Gastroesophageal sphincter (tissue), 3 donors: ENCODE measurements around the gene NACA2.

Experiments used
- CTCF ChIP-seq, 4 experiments: fragments of 200-600 bp in 2 of 4; fragments of 450-650 bp in 2 of 4; sonication (generic) in 1 of 4; IDR thresholded peaks; one replicate each; pipeline ENCODE4 v1.5.1; 2017 to 2019; ENCODE audit warnings: antibody characterized with exemption in 4 of 4, mild to moderate bottlenecking in 2 of 4, moderate library complexity in 2 of 4
- EP300 ChIP-seq: sonication (generic); formaldehyde crosslinking; IDR thresholded peaks from one replicate; pipeline ENCODE4 v1.6.1; 2017; ENCODE audit warnings: antibody characterized with exemption, mild to moderate bottlenecking
- POLR2A ChIP-seq, 2 donors: fragments of 450-650 bp; IDR thresholded peaks; one replicate each; pipeline ENCODE4 v1.6.1; 2017; ENCODE audit warnings: antibody characterized with exemption in 2 of 2, mild to moderate bottlenecking in 2 of 2, moderate library complexity in 1 of 2
- POLR2AphosphoS5 ChIP-seq: sonication (generic); formaldehyde crosslinking; IDR thresholded peaks from one replicate; pipeline ENCODE4 v1.6.1; 2017; ENCODE audit warnings: antibody characterized with exemption

GRCh38 chr17:61618950-61619349 lies 27.9 kb upstream of the NACA2 start:
- TF ChIP-seq CTCF (IDR thresholded peaks at IDR 0.05) (no peak), EP300 (no peak), POLR2A (IDR thresholded peaks at IDR 0.05) (no peak), POLR2AphosphoS5 (no peak)
